ENCODE measurements around the gene CCHCR1.
"Not testable (repeated sequence)": the region's sequence is repeated elsewhere in the genome, so short reads cannot be mapped to it uniquely, and the experiment has no call there.

CCHCR1 gene

DNA sequence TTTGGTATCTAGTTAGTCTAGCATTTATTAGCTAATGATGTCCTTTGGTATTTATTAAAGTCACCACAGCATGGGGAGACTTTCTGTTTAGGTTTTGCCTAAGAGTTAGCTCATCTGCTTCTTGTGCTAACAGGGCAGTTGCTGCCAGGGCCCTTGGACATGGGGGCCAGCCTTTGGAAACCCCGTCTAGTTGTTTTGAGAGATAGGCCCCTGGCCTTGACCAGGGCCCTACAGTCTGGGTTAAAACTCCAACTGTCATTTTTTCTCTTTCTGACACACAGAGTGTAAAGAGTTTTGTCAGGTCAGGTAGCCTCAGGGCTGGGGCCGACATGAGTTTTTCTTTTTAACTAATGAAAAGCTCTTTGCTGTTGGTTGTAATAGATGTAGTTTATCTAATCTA is 25.7 kb upstream of the CCHCR1 start:
- not testable (repeated sequence) for H3K27me3 ChIP-seq (ENCODE audit: control insufficient read depth, insufficient read depth, low read length, poor library complexity, severe bottlenecking); H3K36me3 ChIP-seq (ENCODE audit: control insufficient read depth, insufficient read depth, low read length); H3K4me3 ChIP-seq (ENCODE audit: insufficient read depth, low read depth, low read length); H3K4me1 ChIP-seq (ENCODE audit: control insufficient read depth, insufficient read depth, low read length); H3K27ac ChIP-seq (ENCODE audit: insufficient read depth, low read depth, low read length, poor library complexity, severe bottlenecking); H3K9me3 ChIP-seq (ENCODE audit: control insufficient read depth, low read length)
- 95 to 100% methylated on average over 1 of the region's 2 CpGs for WGBS, 2 experiments

DNA sequence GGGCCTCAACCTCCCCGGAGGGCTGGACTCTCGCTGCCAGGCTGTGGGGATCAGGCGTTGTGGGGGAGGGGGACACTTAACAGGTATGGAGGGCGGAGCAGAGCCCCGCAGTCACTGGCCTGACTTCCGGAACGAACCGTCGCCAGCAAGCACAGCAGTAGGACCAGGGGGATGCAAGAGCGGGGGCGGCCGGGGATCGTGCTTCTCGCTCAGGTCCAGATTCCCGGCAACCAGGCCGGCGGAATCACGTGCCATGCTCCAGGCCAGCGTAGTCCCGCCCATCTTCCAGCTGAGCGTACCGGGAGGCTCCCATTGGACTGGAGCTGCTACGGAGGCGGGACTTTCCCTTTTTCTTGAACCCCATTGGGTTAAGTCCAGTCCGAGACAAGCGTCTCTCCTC is 22.9 kb upstream of the CCHCR1 start:
- Histone ChIP-seq H3K4me3 (ENCODE audit: insufficient read depth, low read depth, low read length) (no peak overlapping the region), H3K9me3 (ENCODE audit: control insufficient read depth, low read length) (no peaks in the 10 kb centered on the region), H3K4me1 (ENCODE audit: control insufficient read depth, insufficient read depth, low read length) (no peaks in the 10 kb centered on the region), H3K27me3 (ENCODE audit: control insufficient read depth, insufficient read depth, low read length, poor library complexity, severe bottlenecking) (no peaks in the 10 kb centered on the region), H3K27ac (ENCODE audit: insufficient read depth, low read depth, low read length, poor library complexity, severe bottlenecking) (no peak overlapping the region), H3K36me3 (ENCODE audit: control insufficient read depth, insufficient read depth, low read length) (no peaks in the 10 kb centered on the region)
- WGBS, 2 experiments = 94 to 95% methylated on average over 26 of the region's 26 CpGs

DNA sequence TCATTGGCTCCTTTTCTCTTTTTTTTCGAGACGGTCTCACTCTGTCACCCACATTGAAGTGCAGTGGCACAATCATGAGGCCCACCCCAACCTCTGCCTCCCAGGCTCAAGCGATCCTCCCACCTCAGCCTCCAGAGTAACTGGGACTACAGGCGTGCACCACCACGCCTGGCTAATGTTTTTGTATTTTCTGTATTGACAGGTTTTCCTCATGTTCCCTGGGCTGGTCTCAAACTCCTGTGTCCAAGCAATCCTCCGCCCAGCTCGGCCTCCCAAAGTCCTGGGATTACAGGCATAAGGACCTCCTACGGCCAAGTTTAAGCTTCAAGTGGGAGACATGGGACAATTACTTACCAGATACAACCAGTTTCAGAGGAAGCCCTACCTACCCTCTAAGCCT is 22.3 kb upstream of the CCHCR1 start:
- no peak overlapping the region for H3K4me3 ChIP-seq (ENCODE audit: insufficient read depth, low read depth, low read length)
- no peaks in the 10 kb centered on the region for H3K36me3 ChIP-seq (ENCODE audit: control insufficient read depth, insufficient read depth, low read length)
- H3K27ac ChIP-seq (ENCODE audit: insufficient read depth, low read depth, low read length, poor library complexity, severe bottlenecking) = no peak overlapping the region
- no peaks in the 10 kb centered on the region for H3K9me3 ChIP-seq (ENCODE audit: control insufficient read depth, low read length)
- H3K27me3 ChIP-seq (ENCODE audit: control insufficient read depth, insufficient read depth, low read length, poor library complexity, severe bottlenecking) = no peaks in the 10 kb centered on the region
- no peaks in the 10 kb centered on the region for H3K4me1 ChIP-seq (ENCODE audit: control insufficient read depth, insufficient read depth, low read length)
- WGBS, 2 experiments = 90 to 98% methylated on average over 8 of the region's 8 CpGs

DNA sequence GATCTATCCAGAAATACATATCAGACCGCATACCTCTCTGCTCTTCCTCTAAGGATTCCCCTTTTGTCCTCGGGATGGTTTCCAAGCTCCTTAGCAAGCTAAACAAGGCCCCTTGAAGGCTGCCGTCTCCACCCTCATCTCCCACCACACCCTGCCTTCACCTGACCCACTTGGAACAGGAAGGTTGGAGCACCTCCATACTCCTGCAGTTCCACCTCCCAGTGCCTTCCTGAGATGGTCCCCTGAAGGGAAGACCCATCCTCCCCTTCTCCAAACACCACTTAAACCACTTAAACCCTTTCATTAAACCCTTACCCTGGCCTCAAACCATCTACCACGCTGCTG is 21.4 kb upstream of the CCHCR1 start:
- Histone ChIP-seq H3K4me3 (ENCODE audit: insufficient read depth, low read depth, low read length) (no peak overlapping the region), H3K27me3 (ENCODE audit: control insufficient read depth, insufficient read depth, low read length, poor library complexity, severe bottlenecking) (no peaks in the 10 kb centered on the region), H3K9me3 (ENCODE audit: control insufficient read depth, low read length) (no peaks in the 10 kb centered on the region), H3K4me1 (ENCODE audit: control insufficient read depth, insufficient read depth, low read length) (no peaks in the 10 kb centered on the region), H3K36me3 (ENCODE audit: control insufficient read depth, insufficient read depth, low read length) (no peaks in the 10 kb centered on the region), H3K27ac (ENCODE audit: insufficient read depth, low read depth, low read length, poor library complexity, severe bottlenecking) (no peak overlapping the region)
- 90 to 95% methylated on average over 4 of the region's 4 CpGs for WGBS, 2 experiments

DNA sequence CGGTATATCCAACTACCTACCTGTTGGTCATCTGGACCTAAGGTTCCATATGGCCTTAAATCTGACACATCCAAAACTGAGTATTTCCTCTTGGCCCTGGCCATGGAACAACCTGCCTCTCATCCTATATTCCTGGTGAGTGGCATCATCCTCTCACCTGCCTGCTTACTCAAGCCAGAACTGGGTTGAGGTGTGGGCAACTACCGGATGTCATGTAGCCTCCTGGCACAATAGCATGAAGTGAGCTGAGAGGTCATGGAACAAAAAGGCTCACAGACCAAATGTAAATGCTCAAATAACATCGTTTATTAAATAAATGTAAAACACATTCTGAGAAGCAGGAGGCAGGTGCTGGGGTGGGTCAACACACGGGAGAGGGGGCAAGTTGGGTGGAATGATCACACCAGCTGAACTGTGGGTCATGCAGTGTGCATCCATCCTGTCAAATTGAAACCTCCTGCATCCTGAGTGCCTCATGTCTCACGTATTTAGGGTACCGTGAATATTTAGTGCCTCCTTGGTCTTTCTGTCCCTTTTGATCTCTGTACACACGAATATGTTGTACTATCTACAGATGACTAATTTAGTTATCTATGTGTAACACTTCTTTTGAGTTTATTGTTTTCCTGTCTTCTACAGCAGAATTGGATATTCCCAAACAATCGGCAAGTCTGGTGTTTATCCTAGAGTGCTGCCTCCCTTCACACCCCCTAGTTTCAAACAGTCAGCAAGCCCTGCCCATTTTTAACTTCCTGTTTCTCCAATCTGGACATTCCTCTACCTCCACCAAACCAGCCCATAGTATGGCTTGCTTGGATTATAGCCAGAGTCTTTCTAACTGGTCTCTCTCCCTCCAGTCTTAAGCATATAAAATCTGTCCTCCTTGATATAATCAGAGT is 20.8 kb upstream of the CCHCR1 start:
- 96% methylated on average over 7 to 8 of the region's 8 CpGs for WGBS, 2 experiments
- no peaks in the 10 kb centered on the region for H3K9me3 ChIP-seq (ENCODE audit: control insufficient read depth, low read length)
- no peak overlapping the region for H3K27ac ChIP-seq (ENCODE audit: insufficient read depth, low read depth, low read length, poor library complexity, severe bottlenecking)
- H3K36me3 ChIP-seq (ENCODE audit: control insufficient read depth, insufficient read depth, low read length) = no peaks in the 10 kb centered on the region
- no peak overlapping the region for H3K4me3 ChIP-seq (ENCODE audit: insufficient read depth, low read depth, low read length)
- peaks cover under 1% of the 10 kb centered on the region for H3K4me1 ChIP-seq (ENCODE audit: control insufficient read depth, insufficient read depth, low read length)
- no peaks in the 10 kb centered on the region for H3K27me3 ChIP-seq (ENCODE audit: control insufficient read depth, insufficient read depth, low read length, poor library complexity, severe bottlenecking)

DNA sequence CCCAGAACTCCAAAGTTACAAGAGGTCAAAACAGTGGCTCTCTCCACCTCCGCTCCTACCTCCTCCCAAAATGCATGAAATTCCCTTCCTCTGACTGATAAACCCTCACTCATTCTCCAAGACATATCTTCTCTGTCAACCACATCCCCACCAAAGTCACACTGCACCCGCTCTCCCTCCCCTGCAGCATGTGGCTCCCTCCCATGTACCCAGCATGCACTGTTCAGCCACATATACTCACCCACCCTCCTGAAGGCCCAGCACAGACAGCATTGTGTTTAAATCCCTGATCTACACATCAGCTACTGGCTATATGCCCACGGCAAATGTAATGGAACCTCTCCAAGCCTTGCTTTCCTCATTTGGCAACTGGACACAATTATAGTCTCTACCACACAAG is 18.4 kb upstream of the CCHCR1 start:
- 87 to 88% methylated on average over 3 of the region's 3 CpGs for WGBS, 2 experiments
- peaks cover 11% of the 10 kb centered on the region for H3K27me3 ChIP-seq (ENCODE audit: control insufficient read depth, insufficient read depth, low read length, poor library complexity, severe bottlenecking)
- no peaks in the 10 kb centered on the region for H3K9me3 ChIP-seq (ENCODE audit: control insufficient read depth, low read length)
- H3K27ac ChIP-seq (ENCODE audit: insufficient read depth, low read depth, low read length, poor library complexity, severe bottlenecking) = no peak overlapping the region
- peaks cover 19% of the 10 kb centered on the region for H3K4me1 ChIP-seq (ENCODE audit: control insufficient read depth, insufficient read depth, low read length)
- no peak overlapping the region for H3K4me3 ChIP-seq (ENCODE audit: insufficient read depth, low read depth, low read length)
- no peaks in the 10 kb centered on the region for H3K36me3 ChIP-seq (ENCODE audit: control insufficient read depth, insufficient read depth, low read length)

DNA sequence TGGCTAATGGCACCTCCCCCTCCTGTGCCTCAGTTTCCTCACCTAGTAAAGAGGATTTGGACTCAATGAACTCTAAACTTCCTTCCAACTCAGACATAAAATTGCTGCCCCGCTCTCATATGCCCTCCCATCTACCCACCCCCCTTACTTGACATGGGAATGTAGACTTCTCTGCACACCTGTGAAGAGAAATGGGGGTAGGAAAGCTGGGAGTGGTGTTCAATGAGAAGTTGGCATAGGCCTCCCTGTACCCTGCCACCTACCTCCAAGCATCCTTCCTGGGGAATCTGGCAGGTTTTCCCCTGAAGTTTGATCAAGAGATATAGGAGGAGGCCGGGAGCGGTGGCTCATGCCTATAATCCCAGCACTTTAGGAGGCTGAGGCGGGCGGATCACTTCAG is 16.8 kb upstream of the CCHCR1 start:
- 87 to 90% methylated on average over 4 to 5 of the region's 5 CpGs for WGBS, 2 experiments
- no peak overlapping the region for H3K4me3 ChIP-seq (ENCODE audit: insufficient read depth, low read depth, low read length)
- peaks cover 27% of the 10 kb centered on the region for H3K27me3 ChIP-seq (ENCODE audit: control insufficient read depth, insufficient read depth, low read length, poor library complexity, severe bottlenecking)
- H3K27ac ChIP-seq (ENCODE audit: insufficient read depth, low read depth, low read length, poor library complexity, severe bottlenecking) = no peak overlapping the region
- H3K9me3 ChIP-seq (ENCODE audit: control insufficient read depth, low read length) = no peaks in the 10 kb centered on the region
- peaks cover 24% of the 10 kb centered on the region for H3K4me1 ChIP-seq (ENCODE audit: control insufficient read depth, insufficient read depth, low read length)
- H3K36me3 ChIP-seq (ENCODE audit: control insufficient read depth, insufficient read depth, low read length) = no peaks in the 10 kb centered on the region

DNA sequence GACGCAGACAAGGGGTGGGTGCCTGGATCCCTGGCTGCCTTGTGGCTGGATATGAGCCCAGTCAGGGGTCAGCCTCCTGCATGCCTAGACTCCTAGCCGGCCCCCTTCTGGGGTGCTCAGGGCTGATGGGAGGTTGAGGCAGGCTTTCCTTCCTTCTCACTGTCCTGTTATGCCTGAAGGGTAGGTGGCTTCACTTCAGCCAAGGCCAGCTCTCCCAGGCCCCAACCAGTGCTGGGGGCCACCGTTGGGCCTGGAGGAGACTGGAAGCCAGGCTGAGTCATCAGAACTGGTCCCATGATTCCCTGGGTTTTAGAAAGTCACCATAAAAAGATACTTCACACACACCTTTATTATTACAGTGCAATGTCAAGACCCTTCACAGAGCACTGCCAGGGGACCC is 15.8 kb upstream of the CCHCR1 start:
- 40 to 50% methylated on average over 3 of the region's 3 CpGs for WGBS, 2 experiments
- Histone ChIP-seq H3K4me3 (ENCODE audit: insufficient read depth, low read depth, low read length) (no peak overlapping the region), H3K36me3 (ENCODE audit: control insufficient read depth, insufficient read depth, low read length) (no peaks in the 10 kb centered on the region), H3K9me3 (ENCODE audit: control insufficient read depth, low read length) (no peaks in the 10 kb centered on the region), H3K27me3 (ENCODE audit: control insufficient read depth, insufficient read depth, low read length, poor library complexity, severe bottlenecking) (peaks cover 37% of the 10 kb centered on the region), H3K27ac (ENCODE audit: insufficient read depth, low read depth, low read length, poor library complexity, severe bottlenecking) (no peak overlapping the region), H3K4me1 (ENCODE audit: control insufficient read depth, insufficient read depth, low read length) (peaks cover 26% of the 10 kb centered on the region)

DNA sequence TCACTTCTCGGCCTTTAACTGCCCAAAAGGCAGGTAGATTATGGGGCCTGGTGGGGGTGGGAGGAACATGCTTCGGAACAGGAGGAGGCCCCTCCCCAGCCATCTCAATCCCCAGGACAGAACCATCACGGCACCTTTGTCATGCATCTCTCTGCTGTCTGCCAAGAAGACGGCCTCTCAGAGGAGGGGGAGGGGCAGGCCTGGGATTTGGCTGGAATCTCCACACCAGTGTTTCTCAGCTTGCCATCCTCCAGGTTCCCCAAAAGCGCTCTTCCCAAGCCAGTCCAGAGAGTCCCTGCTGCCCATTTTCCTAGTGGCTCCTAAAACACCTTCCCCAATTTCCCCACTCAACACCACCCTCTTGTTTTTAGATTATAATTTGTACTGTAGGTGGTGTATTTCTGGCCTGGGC is 15.4 kb upstream of the CCHCR1 start:
- Histone ChIP-seq H3K4me1 (ENCODE audit: control insufficient read depth, insufficient read depth, low read length) (peaks cover 26% of the 10 kb centered on the region), H3K27me3 (ENCODE audit: control insufficient read depth, insufficient read depth, low read length, poor library complexity, severe bottlenecking) (peaks cover 38% of the 10 kb centered on the region), H3K27ac (ENCODE audit: insufficient read depth, low read depth, low read length, poor library complexity, severe bottlenecking) (no peak overlapping the region), H3K36me3 (ENCODE audit: control insufficient read depth, insufficient read depth, low read length) (no peaks in the 10 kb centered on the region), H3K4me3 (ENCODE audit: insufficient read depth, low read depth, low read length) (no peak overlapping the region), H3K9me3 (ENCODE audit: control insufficient read depth, low read length) (no peaks in the 10 kb centered on the region)
- 7 to 11% methylated on average over 5 of the region's 5 CpGs for WGBS, 2 experiments

DNA sequence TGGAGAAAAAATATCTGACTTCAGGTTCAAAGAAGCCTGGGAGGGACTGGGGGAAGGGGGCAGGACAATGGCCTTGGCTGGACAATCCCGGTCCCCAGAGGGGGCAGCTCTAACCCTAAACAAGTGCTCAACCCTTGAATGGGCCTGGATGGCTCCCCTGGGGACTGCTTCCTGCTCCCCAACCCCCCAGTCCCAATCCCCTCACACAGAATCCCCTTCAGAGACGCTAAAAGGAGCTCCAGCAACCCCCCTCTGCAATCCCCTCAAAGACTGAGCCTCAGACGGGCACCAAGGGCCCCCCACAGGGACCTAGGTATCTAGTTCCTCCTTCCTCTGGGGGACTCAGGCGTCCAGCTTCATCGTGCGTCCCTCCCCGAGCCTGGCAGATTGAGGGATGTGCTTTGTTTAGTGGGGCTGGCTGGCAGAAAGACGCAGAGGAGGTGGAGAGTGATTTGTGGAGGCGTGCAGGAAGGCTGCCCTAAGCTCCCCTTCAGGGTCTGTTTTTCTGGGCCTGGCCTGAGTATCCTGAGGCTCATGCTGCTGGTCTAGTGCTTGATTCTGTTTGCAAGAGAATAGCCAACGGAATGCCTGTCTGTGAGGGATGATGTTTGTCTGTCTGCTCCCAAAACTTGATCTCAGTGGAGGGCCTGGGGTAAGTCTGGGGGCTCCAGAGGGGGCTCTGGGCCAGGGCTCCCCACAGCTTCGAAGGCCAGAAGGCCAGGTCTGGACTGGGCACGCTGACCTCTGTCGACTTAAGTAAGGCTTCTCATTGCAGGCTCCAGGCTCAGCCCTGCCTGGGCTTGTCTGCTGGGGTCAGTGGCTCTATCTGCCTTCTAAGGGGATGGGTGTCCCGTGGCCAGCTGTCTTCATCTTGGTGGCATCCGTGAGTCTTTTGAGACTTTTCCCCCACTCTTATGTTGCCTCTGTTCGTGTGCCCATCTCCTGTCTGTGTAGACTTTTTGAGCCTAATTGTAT is 14.6 kb upstream of the CCHCR1 start:
- 7 to 12% methylated on average over 16 of the region's 16 CpGs for WGBS, 2 experiments
- peaks cover 26% of the 10 kb centered on the region for H3K4me1 ChIP-seq (ENCODE audit: control insufficient read depth, insufficient read depth, low read length)
- no peaks in the 10 kb centered on the region for H3K36me3 ChIP-seq (ENCODE audit: control insufficient read depth, insufficient read depth, low read length)
- no peak overlapping the region for H3K27ac ChIP-seq (ENCODE audit: insufficient read depth, low read depth, low read length, poor library complexity, severe bottlenecking)
- H3K27me3 ChIP-seq (ENCODE audit: control insufficient read depth, insufficient read depth, low read length, poor library complexity, severe bottlenecking) = peaks cover 38% of the 10 kb centered on the region
- no peak overlapping the region for H3K4me3 ChIP-seq (ENCODE audit: insufficient read depth, low read depth, low read length)
- H3K9me3 ChIP-seq (ENCODE audit: control insufficient read depth, low read length) = no peaks in the 10 kb centered on the region

All from ectodermal cell (in vitro differentiated cells).